Lower leg skin (tissue), 3 donors: ENCODE results near the gene MLLT3.

Experiments used
- CTCF ChIP-seq, 3 donors: fragments of 450-650 bp; IDR thresholded peaks; one replicate each; pipeline ENCODE4 v1.5.1; 2016; ENCODE audit warnings: antibody characterized with exemption in 3 of 3, mild to moderate bottlenecking in 3 of 3, moderate library complexity in 2 of 3
- POLR2A ChIP-seq, 2 donors: fragments of 450-650 bp; IDR thresholded peaks; one replicate each; pipeline ENCODE4 v1.6.1; 2016 to 2017; ENCODE audit warnings: antibody characterized with exemption in 2 of 2, mild to moderate bottlenecking in 1 of 2, moderate library complexity in 1 of 2

GRCh38 chr9:20591223-20591622 is 31.1 kb downstream of the MLLT3 start:
- TF ChIP-seq POLR2A (IDR thresholded peaks at IDR 0.05): no peak
- no peak for TF ChIP-seq CTCF (IDR thresholded peaks at IDR 0.05)
